CD4-positive, alpha-beta T cell treated with Interferon alpha-2 for 1 hour (primary cell): Measurements from ENCODE around the gene ITGB7.

ENCODE experiments used
- DNase-seq, 2 donors: peaks; one replicate each; pipeline ENCODE4 v3.0.0-alpha.2; 2020 to 2022

Gene ITGB7

GRCh38 chr12:53230108-53230845, 23.2 kb upstream of the ITGB7 start:
- no peak for DNase-seq

- no peak for DNase-seq
Measured at GRCh38 chr12:53229454-53229853, 22.4 kb upstream of the ITGB7 start.

DNA sequence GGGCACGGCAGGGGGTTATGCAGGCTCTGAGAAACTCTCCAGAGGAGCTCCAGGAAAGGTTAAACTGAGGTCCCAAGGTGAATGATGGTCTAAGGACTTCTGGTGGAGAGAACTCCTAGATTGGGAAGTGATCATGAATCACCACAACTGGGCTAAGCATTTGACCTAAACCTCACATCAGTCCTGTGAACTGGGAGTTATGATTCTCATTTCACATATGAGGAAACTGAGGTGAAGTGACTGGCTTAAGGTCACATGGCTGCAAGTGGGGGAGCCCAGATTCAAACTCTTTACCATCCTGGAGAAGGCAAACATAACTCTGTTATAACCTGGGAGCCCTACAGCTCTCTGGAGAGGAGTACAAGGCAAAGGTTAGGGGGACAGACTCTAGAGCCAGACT, 20.8 kb upstream of the ITGB7 start:
- DNase-seq = no peak

GRCh38 chr12:53227341-53227740, 20.3 kb upstream of the ITGB7 start:
- DNase-seq = no peak

DNA sequence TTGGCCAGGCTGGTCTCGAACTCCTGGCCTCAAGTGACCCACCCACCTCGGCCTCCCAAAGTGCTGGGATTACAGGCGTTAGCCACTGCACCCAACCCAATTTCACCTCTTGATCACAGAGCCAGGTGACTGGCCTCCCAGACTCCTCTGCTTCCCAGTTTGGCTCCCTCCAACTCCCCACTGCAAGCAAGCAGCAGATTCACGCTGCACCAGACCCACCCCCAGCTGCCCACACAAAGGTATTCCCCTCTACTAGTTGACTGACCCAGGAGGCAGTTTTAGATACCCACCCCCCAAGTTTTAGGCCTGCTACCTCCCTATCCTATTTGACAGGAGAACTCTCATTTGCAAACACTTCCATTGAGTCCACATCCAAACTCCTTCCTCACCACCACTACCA, 19.8 kb upstream of the ITGB7 start:
- no peak for DNase-seq

- no peak for DNase-seq
Measured at GRCh38 chr12:53225635-53226424, 18.8 kb upstream of the ITGB7 start.

DNA sequence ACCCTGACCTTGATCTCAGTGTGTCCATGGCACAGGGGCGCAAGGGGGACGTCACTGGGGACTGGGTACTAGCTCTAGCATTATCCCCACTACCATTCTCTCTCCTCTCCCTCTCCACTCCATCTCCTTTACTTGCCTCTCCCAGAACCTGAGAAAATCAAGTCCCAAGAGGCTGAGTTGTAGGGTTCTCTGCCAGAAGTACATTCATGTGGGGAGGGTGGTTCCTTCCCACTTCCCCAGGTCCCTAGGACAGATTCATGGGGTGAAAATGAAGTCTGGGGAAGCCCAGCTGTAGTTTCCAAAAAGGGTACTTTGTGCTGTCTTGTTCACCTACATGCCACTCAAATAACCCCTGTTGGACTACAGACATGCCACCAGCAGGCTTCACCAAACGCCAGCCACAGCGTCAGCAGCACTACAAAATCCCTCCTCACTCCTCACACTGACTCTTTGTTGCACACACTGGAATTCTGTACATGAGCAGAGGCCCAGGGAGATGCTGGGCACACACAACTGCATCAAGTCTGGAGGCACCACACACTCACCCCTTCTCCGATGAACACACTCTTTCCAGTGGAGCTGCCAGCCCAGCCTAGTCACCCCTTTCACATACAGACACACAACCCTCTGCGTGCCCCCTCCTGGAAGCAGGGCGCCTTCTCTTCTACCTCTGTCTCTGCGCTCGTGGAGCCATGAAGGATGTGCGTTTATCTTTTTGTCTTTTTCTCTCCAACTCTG, 18.0 kb upstream of the ITGB7 start:
- no peak for DNase-seq

- DNase-seq = no peak
Measured at GRCh38 chr12:53224061-53224896, 17.2 kb upstream of the ITGB7 start.

DNA sequence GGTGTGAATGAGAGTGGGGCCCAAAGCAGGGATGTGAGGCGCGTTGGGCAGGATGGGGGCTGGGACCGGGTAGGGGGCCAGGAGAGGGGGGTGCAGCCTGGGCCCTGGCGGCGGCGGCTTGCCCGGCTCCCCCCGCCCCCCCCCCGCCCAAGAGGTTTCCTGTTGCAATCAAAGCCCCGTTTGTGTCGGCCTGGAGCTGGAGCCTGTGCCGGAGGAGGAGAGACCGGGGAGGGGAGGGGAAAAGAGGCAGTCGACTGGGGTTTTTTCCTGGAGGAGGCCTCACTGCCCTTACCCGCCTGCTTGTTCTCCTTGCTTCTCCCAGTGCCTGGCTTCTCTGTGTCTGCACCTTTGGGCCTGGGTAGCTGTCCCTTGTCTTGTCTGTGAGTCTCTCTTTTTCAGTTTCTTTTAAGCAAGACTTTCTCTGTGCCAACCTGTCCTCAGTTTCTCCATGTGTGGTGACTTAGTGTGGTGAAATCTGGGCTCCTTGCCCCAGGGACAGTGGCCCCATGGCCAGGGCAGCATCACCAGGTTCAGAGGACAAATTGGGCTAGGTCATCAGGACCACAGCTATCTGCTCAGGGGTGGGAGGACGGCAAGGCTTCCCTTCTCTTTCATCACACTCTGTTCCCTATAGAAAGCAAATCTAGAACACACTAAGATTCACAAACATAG, 16.5 kb upstream of the ITGB7 start:
- peak in 1 of 2 donors; percentile 51 for DNase-seq

GRCh38 chr12:53222806-53223261, 15.8 kb upstream of the ITGB7 start:
- no peak for DNase-seq

DNA sequence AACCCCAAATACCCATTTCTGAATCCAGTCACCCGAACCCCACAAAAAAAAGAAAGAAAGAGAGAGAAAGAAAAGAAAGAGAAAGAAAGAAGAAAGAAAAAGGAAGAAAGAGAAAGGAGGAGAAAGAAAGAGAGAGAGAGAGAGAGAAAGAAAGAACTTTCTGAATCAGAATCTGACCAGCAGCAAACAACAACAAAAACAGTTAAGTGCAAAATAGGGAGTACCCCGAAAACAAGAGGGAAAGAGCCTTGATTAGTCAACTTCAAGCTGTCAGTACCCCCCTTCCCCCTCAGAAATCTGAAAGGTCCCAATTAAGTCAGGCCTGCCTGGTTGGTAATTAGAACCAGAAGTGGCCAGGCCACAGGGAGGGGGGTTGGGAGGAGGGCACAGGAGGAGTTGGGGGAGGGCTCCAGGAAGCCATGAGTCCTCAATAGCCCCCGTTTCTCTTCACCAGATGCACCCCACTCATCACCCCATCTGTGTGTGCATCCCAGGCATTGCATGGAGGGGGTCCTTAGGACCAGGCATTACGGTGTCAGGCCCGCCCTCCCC, 15.2 kb upstream of the ITGB7 start:
- no peak for DNase-seq

DNA sequence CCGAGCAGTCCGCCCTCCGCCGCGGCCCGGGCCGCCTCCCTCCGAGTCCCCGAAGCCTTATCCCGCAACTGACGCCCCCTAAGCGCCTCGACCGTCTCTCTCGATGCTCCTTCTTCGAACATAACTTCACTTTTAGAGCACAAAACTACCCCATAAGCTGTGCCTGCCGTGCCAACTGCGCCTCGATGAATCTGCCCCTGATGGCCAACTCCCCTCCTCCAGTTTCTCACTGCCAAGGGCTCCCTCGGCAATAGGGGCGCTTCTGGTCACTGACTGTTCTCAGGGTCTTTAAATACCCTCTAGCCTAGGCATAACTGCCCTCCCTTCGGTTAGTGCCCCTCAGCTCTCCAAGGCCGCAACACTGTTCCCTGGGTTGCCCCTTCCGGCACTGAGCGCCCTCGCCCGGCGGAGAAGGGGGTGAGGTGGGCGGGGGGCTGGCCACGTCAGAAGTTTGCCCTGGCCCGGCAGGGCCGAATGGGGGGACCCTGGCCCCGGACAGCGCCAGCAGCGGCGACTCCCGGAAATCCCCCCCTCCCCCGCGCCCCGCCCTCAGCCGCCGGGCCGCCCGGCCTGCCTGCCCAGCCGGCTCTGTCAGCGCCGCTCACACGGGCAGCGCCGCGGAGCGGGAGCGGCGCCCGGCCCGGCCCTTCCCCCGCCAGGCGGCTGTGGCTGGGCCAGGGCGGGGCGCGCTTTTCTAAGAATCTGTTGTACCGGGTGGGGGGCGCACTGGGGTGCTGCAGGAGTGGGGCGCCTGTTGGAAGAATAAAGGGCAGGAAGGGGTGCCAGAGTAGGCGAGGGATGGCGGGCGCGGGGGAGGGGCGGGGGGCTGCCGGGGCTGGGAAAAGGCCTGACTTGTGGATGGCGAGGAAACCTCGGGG, 14.4 kb upstream of the ITGB7 start:
- peak; percentile 49 to 68 for DNase-seq

DNA sequence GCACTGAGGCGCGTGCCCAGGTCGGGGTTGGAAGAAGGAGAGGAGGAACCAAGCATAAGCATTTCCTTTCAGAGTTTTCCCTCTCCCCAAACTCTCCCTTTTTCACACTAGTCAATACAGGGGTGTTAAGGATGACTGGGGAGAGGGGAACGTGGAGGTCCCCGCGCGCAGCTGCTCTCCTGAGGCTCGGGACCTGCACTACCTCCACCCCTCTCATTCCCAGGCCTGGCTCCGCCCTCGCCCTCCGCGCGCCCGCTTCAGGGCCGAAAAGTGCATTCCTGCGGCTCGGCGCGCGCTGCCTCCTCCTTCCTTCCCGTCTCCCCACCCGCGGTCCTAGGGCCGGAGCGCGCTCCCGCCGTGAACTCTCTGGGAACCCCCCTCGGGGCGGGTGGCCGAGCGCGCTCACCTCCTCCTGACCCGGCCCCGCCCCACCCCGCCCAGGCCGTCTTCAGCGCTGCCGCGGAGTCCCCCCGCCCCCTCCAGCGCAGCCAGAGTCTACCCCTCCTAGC, 13.7 kb upstream of the ITGB7 start:
- peak; percentile 82 to 85 for DNase-seq

- peak; percentile 71 to 79 for DNase-seq
Measured at GRCh38 chr12:53219956-53220693, 13.1 kb upstream of the ITGB7 start.

- DNase-seq = peak in 1 of 2 donors; percentile 44
Measured at GRCh38 chr12:53219292-53219955, 12.4 kb upstream of the ITGB7 start.

- DNase-seq = no peak
Measured at GRCh38 chr12:53218551-53219291, 11.7 kb upstream of the ITGB7 start.

DNA sequence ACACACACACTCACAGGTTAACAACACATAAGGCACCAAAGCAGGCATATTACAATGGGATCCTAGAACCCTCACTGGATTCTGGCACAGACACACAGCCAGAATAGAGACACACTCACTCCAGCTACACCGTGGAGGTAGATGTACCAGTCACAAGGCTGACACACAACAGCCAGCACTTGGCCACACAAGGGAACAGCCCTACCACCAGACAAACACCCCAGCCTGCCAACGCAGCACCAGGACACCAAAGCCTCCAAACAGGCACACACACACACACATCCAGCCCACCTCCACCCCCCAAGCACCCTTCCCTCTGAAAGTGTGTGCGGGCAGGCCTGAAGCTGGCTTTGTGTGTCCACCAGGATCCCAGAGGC, 10.9 kb upstream of the ITGB7 start:
- no peak for DNase-seq
